Umbilical cord (tissue), 2 donors: Measurements from ENCODE around the gene KCNH1. TPM values are rescaled to one million over a fixed set of nuclear protein-coding genes. Genes with fewer than 3 reads are reported as not detected.
"Not testable (repeated sequence)": the region's sequence is repeated elsewhere in the genome, so short reads cannot be mapped to it uniquely, and the experiment has no call there.

Experiments used
- DNase-seq: peaks from one replicate; pipeline ENCODE4 v3.0.0-alpha.2; 2015; ENCODE audit warnings: low spot score
- total RNA-seq: library from RNA; depleted of rRNA; stranded (reverse); fragments of >200 nt; gene quantifications from one replicate; pipeline ENCODE4 v1.2.3, GENCODE V29; 2014; ENCODE audit warnings: low replicate concordance; ENCODE audit not compliant: insufficient read depth

Gene KCNH1
- total RNA-seq, 1 donor from 2014 or later, result 1.2 TPM

DNA sequence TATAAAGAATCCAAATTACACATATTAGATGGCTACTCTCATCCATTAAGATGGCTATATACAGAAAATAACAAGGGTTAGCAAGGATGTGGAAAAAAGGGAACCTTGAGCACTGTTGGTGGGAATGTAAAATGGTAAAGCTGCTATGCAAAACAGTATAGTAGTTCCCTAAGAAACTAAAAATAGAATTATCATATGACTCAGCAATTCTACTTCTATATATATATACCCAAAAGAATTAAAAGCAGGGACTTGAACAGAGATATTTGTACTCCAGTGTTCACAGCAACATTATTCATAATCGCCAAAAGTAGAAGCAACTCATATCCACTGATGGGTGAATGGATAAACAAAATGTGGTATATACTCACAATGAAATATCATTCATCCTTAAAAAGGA lies 126.1 kb downstream of the KCNH1 start:
- no peak for DNase-seq

DNA sequence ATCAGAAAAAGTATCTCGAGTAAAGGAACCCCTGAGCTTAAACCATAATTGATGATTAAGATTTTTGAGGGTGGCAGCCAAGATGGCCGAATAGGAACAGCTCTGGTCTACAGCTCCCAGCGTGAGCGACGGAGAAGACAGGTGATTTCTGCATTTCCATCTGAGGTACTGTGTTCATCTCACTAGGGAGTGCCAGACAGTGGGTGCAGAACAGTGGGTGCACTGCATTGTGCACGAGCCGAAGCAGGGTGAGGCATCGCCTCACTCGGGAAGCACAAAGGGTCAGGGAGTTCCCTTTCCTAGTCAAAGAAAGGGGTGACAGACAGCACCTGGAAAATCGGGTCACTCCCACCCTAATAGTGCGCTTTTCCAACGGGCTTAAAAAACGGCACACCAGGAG lies 138.0 kb downstream of the KCNH1 start:
- not testable (repeated sequence) for DNase-seq

DNA sequence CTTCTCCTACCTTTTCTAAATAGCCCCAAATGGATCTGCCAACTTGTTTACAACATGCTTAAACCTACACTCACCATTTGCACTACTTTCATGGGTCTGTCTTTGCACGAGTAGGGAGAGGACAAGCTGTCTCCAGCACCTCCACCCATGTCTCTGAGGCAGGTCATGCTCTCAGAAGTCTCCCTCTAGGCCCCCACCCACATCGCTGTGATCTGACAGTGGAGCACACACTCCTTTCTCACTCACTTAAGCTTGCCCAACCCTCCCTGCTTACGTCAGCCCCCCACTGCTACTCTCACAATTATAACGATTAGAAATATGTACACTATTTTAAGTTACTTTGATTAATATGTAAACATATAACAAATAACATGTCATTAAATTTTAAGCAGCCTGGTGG lies 141.1 kb downstream of the KCNH1 start:
- DNase-seq, result no peak

DNA sequence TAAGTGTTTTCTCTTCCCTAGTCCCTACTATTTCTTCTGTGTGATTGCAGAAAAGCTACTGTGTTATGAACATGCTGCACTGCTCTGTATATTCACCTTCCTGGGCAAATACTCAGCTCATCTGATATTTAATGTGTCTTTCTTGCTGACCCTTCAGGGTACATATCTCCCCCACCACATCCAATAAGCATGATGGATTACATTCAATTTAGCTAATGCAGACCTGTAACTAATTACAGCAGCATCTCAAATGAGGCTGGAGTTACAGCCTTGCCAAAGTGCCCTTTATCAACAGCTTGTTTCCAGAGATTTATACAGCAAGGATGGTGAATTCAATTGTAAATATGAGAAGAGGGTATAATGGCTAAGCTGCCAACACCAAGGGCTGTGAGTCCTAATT lies 144.0 kb downstream of the KCNH1 start:
- DNase-seq, result no peak

DNA sequence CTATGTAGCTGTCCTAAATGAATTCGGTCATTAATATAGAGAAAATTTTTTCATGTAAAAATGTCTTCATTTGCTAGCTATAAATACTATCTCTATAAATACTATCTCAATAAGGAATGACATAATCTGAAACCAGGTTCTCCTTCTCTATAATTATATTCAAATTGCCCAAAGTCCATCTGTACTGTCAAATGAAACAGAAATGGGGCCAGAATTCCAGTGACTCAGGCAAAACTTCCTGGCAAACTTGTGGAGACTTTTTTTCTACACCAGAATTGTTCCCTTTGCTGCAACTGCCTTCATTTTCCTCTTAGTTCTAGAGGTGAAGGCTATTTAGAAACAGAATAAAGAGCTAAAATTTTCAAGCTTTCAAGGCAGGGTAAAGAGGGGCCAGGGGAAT lies 152.5 kb downstream of the KCNH1 start:
- DNase-seq, result no peak

DNA sequence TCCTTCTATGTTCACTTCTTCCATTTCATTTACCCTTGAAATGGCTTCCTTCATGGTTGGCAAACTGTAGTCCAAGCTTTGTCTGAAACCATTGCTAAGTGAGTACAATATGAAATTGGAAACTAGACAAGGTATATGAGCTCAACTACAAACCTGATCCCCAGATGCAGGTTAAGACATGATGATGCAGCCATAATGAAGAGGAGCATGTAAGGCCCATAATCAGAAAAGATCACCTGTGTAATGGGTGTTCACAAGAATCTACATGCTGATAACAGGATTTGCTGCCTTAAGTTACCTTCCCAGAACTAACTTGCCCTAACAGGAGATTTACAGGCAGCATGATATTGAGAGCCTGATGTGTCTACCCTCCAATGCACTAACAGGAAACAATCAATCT lies 153.9 kb downstream of the KCNH1 start:
- DNase-seq, result no peak

DNA sequence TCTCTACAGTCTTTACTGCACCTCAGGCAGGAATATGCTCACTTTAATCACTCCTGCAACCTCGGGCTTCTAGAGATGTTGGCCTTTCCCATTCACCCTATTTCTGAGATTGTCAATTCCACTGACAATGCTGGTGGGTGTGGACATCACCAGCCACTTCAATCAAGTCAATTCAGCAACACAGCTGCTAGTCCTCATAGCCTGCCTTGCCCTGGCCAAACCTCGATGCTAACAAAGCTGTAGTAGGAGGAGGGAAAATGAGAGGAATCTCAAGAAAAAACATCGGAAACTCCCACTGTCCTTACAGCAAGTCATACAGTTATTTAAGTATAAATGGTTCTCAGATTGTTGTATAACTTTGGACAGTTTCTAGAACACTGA lies 155.0 kb downstream of the KCNH1 start:
- no peak for DNase-seq

DNA sequence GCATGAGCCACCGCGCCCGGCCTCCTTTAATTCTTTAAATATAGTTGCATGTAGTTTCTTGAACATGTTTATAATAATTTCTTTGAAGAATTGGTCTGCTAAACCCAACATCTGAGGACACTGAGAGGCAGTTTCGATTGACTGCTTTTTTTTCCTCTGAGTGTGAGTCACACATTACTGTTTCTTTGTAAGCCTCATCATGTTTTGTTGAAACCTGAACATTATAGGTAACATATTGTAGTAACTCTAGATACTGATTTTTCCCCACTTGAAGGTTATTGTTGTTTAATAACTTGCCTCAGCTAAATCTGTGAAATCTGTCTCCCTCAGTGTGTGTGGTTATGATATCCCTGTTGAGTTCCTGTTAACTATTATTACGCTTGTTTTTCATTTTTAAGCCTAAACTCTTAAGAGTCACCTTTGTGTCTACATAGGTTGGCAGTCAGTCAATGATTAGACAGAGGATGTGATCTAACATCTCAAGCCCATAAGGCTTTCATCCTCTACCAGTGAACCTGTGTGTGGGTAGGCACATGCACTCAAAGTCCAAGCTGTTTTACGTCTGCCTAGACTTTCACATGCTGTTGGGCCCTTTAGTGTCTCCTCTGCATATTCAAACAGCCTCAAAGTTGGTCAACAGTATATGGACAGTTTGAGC lies 155.5 kb downstream of the KCNH1 start:
- DNase-seq, result no peak

DNA sequence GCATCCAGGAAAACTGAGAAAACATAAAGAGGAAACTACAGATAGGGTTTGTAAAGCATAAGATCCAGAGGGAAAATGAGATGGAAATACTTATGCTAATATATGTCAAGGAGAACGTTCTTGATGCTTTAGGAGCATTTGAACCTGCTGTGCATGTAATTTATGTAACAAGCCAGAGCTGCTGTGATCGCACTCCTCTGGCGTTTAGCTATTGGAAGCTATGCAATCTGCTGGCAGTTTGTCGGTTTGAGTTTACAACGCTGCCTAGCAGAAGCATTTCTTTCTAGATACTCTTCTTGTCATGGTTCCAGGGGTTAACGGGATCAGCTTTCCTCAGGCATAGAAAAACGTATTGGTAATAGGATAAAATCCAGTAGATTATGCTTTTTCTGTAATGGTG lies 182.7 kb downstream of the KCNH1 start:
- DNase-seq, result peak; percentile 31

DNA sequence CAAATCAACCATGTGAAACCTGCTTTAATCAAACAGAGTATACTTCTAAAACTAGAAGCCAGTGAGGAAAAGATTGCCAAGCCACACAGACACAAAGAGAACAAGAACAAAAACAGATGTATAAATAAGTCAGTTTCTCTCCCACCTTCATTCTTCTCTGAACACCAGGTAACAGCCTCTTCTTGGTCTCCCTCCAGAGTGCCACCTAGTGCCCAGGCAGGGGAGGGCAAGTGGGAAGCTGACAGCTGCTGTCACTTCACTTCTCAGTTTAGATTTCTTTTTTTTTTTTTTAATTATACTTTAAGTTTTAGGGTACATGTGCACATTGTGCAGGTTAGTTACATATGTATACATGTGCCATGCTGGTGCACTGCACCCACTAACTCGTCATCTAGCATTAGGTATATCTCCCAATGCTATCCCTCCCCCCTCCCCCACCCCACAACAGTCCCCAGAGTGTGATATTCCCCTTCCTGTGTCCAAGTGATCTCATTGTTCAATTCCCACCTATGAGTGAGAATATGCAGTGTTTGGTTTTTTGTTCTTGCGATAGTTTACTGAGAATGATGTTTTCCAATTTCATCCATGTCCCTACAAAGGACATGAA lies 183.9 kb downstream of the KCNH1 start:
- not testable (repeated sequence) for DNase-seq

DNA sequence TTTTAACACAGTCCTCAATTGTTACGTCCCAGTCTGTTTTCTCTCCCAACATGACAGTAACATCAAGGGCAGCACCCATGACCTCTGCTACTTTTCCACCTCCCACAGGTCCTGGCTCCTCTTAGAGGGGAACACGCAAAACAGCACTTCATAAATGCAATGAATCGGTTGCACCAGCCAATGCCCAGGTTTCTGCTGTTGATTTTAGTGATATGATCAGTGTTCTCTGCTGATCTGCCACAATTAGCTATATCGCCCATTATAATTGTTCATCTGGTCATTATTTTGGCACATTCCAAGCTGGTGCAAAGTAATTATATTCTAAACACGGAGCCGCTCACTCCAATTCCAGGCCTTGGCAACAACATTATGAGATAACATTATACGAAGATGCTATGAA lies 184.5 kb downstream of the KCNH1 start:
- DNase-seq, result no peak

DNA sequence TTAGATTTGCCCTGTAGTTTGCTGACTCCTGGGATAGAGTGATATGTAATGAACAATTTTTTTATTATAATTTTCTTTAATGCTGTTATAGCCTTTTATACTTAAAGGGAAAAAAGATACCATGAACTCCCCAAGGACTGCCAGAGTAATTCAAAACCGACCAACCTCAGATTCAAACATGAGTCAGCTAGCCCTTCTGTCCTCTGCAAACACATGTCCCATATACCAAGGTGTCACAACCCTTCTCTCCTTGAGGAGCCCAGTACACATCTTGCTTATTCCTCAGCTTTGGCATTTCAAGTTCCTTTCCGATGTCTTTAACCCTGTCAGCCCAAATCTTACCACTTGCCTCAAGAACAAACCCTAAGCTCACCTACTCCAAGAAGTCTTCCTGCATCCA lies 184.9 kb downstream of the KCNH1 start:
- DNase-seq, result no peak

DNA sequence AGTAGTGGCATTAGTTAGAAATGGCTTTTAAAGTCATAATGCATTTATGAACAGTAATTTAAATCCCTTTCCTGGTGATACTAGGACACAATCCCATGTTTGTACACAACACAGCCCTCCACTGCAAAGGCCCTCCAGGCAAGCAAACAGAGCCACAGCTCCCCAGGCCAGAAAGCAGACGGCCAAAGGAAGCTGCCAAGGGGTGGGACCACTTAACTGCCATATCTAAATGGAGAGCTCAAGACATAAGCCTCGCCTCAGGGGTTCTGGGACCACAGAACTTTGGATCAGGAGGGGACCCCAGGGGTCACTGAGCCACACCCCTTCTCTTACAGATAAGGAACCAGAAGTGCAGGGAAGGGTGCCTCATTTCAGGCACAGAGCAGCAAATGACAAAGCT lies 189.7 kb downstream of the KCNH1 start:
- DNase-seq, result peak; percentile 69

DNA sequence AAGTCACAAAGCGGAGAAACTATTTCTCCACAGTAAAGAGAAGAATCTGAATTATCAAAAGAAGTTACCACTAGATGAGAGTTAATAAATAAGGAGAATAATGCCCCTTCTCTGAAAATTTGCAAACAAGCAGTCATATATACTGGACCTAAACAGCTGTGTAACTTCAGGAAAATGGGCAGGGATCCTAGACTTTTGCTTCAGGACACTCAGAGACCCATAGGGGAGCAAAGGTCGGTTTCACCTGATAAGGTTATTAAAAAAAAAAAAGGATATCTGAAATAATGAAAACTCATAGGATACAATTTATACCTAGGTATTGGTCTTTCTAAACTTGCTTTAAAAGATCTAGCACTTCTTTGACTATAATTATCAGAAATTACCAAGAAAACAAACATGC lies 191.4 kb downstream of the KCNH1 start:
- DNase-seq, result no peak

DNA sequence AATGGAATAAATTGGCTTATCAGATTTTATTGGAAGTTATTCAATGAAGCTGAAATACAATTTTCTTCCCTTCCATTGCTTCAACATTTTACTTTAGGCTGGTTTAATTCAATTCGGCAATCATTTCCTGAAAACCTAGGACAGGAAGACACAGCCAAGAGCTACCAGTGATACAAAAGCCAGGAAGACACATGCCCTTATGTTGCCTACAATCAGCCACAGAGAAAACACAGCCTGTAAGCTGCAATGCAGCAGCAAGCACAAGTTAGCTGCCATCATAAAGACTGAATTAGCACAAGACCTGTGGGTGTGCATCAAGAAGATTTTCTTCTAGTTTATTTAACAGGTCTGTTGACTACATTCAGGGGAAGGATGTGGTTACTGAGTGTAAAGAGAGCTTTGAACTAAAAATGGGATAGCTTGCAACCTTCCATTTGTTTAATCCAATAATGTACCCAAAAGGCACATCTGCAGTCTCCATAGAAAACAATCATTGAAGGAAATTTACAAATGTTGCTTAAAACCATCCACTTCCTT lies 193.8 kb downstream of the KCNH1 start:
- no peak for DNase-seq

DNA sequence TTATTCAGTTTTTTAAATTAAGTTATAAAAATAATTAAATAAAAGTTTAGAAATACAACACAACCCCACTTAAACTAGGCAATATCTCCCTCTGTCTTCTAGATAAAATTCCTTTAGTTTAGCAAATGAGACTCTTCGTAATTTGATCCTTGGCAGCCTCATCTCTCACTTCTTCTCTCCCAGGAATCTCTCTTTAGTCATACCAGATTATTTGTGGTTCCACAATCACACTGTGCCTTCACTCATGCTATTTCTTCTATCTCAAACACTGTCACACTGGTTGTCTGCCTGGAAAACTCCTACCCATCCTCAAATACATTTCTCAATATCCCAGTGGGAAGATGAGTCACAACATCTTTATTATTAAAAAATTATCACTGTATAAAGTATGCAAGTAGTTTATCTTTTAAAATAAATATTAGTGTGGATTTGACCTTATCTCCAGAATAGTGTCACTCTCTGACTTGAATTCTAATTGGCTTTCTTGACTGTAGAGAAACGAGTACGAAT lies 195.5 kb downstream of the KCNH1 start:
- no peak for DNase-seq

DNA sequence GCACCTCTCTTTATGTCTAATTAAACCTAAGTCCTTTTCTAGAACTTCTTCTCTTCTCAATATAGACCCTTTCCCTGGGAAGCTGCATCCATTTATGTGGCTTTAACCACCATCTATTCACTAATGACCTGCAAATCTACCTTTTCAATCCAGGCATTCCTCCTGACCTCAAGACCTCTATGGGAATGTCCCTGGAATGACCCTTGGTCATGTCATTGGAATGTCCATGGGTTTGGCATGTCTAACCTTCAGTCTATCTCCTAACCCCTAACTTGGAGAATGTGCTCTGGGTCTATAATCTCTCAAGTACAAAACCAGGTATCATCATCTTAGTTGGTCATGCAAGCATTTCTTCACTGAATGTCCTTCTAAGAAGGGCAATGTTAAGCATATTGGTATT lies 196.1 kb downstream of the KCNH1 start:
- no peak for DNase-seq

DNA sequence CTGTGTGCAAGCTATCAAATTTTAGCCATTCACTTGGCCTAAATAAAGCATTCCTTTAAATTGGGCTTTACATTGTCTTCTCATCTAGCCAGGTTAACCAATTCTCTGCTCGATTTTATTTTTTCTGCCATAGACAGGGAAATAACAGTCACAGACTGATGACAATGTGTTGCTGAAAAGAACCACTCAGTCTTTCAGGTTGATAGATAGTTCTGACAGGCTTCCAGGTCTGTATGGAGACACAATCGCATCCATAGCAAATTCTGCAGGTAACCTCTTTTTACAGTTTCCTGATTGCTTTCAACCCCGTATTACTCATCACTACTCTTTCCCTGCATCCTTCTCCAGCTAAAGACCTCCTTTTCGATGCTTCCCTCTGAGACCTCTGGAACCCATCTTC lies 198.0 kb downstream of the KCNH1 start:
- DNase-seq, result no peak

DNA sequence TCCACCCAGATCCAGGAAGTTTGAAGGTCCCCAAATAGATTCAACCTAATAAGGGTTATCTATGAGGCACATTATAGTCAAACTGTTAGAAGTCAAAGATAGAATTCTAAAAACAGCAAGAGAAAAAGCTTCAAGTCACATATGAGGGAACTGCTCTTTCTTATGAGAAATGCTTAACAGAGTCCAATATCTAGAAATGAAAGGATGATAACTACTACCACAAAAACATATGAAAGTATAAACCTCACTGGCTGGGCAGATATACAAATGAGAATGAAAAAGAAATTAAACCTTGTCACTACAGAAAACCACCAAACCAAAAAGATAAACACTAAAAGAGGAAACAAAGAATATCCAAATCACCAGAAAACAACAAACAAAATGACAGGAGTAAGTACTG lies 201.8 kb downstream of the KCNH1 start:
- DNase-seq, result no peak

DNA sequence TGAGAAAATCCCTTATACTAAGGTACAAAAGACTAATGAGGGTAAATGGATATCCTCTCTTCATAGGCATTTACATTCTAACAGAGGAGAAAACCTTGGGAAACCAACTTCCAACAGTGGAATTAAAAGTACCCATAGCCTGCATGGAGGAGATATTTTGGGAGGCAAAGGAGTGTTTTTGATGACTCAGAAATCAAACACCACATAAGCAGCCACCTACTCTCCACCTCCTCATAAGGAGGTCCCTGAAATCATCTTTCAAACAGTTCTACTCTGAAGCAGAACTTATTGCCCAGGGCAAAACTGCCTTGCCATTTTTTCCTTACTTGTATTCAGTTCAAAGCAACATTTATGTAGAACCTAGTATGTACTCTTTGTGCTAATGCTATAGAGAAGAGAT lies 211.3 kb downstream of the KCNH1 start:
- no peak for DNase-seq

DNA sequence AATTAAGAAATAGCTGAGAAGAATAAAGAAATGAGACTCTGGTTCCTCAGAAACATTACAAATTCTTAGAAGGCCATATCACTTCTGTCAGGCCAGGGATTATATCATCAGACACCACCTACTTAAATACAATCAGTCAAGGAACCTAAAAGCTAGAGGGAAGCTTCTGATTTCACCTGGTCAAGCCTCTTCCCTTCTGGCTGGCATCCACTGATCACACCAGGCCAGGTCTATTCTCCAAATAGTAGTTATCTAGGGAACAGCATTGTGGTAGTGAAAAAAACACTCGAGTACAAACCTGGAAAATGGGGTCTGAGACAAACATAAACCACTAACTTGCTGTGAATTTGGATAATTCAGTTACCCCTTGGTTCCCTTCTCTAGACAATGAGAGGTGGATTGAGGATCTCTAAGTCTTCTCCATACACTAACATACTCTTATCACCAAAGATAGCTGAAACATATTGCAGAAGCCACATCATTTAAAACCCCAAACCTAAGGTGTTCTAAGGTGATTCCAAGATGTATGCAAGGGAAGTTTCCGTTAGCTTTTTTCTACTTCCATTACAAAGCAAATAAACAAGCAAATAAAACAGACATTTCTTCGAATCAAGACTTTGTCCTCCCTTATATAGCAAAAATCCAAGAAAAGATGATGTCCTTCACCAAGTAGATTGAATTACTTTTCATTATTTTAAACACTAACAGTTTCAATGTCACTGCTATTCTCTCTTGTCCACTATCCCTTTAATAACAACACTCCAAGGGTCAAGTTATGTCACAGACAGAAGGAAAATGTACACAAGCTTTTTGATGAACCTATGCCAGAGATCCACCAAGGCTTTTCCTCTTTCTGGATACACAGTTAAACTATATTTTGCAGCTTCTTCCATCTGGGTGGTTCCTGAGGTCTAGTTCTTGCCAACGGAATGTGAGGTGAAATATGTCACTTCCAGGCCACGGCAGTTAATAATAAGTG lies 212.9 kb downstream of the KCNH1 start:
- no peak for DNase-seq

DNA sequence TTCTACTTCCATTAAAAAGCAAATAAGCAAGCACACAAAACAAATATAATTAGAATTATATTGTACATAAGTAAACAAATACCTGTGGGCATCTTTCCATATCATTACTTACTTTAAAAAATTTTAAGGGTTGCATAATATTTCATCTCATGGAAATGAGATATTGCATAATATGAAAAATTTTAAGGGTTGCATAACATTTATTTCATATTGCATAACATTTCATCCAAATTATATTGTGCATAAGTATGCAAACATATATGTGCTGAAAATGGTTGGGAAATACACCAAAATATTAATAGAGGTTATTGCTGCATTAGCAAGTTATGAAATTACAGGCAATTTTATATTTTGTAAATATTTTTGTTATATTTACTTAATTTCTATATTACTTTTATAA lies 213.7 kb downstream of the KCNH1 start:
- DNase-seq, result no peak
